ENCODE results near the gene RFPL4AL1.

DNA sequence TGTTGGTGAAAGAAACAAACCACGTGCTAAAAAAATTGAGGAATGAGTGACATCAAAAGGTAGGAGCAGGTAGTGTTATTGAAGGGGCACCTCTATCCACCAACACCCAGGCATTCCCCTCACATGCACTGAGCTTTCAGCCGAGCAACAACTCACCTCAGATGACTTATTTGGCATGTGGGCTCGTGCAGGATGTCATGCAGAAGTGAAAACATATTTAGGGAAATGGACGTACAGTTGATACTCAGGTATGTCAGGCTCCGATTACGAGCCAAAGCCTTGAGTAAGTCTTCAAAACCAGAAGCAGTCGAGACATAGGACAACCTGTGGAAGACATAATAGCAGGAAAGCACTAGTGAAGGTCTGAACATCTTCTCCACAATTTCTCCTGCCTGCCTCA, 32.5 kb downstream of the RFPL4AL1 start:
- TF ChIP-seq CTCF (IDR thresholded peaks at IDR 0.05; ENCODE audit: insufficient read depth, low read length) = no peak
- no peak for TF ChIP-seq GABPA (IDR thresholded peaks at IDR 0.05; ENCODE audit: low read depth)
- TF ChIP-seq REST (IDR thresholded peaks at IDR 0.05; ENCODE audit: insufficient replicate concordance, low read depth) = no peak
- no peak for TF ChIP-seq POLR2AphosphoS5 (IDR thresholded peaks at IDR 0.05; ENCODE audit: low read depth)
- TF ChIP-seq SPI1 (IDR thresholded peaks at IDR 0.05; ENCODE audit: borderline replicate concordance, low read depth) = no peak

Measured in HL-60 (cell line).